Endothelial cell of umbilical vein (primary cell): Measurements from ENCODE around the gene SGSM1.

Experiments
- CTCF ChIP-seq, 2 donors: IDR thresholded peaks; 1 replicate in 1 of 2; 2 replicates in 1 of 2; pipeline ENCODE4 v1.5.1; 2011; ENCODE audit warnings: low read length in 2 of 2, mild to moderate bottlenecking in 2 of 2, moderate library complexity in 2 of 2, control low read depth in 1 of 2, inconsistent platforms in 1 of 2, low read depth in 1 of 2; ENCODE audit not compliant: insufficient read depth in 1 of 2; ENCODE audit errors: extremely low read depth in 1 of 2
- EZH2 ChIP-seq: IDR thresholded peaks from 2 replicates; pipeline ENCODE4 v1.6.1; 2012; ENCODE audit warnings: borderline replicate concordance, low read depth, mild to moderate bottlenecking, moderate library complexity, low read length, inconsistent platforms; ENCODE audit not compliant: severe bottlenecking
- GATA2 ChIP-seq: IDR thresholded peaks from 2 replicates; pipeline ENCODE4 v1.7.0; 2011; ENCODE audit warnings: low read depth, mild to moderate bottlenecking, moderate library complexity, mixed read lengths, low read length; ENCODE audit not compliant: insufficient read length, insufficient read depth
- MAX ChIP-seq: IDR thresholded peaks from 2 replicates; pipeline ENCODE4 v1.6.1; 2011; ENCODE audit not compliant: insufficient read depth, insufficient read length
- POLR2A ChIP-seq: IDR thresholded peaks from 2 replicates; pipeline ENCODE4 v1.6.1; 2012; ENCODE audit warnings: low read depth, mild to moderate bottlenecking, control low read depth, low read length
- POLR2AphosphoS5 ChIP-seq: IDR thresholded peaks from 2 replicates; pipeline ENCODE4 v1.6.1; 2012; ENCODE audit warnings: low read depth, mild to moderate bottlenecking, control low read depth, low read length, moderate library complexity; ENCODE audit not compliant: insufficient read depth

- TF ChIP-seq CTCF (IDR thresholded peaks at IDR 0.05; ENCODE audit: extremely low read depth in 1 of 2, insufficient read depth in 1 of 2, low read depth in 1 of 2, low read length in 2 of 2) (no peak), EZH2 (no peak), GATA2 (no peak), POLR2A (no peak), POLR2AphosphoS5 (no peak), MAX (no peak)
Observed at GRCh38 chr22:24972369-24972768, 166.4 kb downstream of the SGSM1 start.
